ENCODE measurements around the gene CARM1.
"Not testable (repeated sequence)": the region's sequence is repeated elsewhere in the genome, so short reads cannot be mapped to it uniquely, and the experiment has no call there.

Gene CARM1

DNA sequence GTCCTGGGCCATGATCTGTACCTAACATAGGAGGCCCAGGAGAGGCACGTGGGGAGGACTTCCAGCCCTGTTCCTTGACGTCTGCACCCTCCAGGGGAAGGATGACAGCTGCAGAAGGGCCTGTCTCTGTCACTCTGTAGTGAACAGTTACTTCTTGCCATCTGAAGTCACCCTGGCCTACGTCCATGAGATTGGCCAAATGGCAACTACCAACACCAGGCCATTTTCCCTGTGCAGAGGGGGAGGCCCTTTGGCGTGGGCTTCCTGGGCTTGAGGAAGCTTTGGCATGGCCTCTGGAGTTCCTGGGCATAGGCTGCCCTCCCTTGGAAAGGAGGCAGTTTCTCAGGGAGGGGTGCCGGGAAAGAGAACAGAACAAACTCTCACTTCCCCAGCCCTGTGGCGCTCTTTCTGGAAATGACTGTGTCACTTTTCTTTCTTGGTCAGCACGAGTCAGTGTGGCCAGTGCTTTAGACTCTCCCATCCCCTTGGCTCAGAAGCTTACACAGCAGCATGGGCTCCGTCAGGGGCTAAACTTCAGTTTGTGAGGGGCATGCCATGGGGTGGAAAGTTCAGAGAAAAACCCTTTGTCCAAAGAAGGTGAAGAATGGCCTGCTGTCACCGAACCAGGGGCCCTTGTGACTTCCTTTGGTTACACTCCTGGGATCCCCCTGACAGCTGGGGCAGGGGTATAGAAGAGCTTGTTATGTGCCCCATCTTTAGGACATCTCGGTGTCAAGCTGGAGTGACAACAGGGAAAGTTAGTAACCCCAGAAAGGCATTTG lies 5.3 kb downstream of the CARM1 start:
- DNase-seq, result peak; percentile 37

GRCh38 chr19:10877608-10878007 lies 6.3 kb downstream of the CARM1 start:
- DNase-seq, result not testable (repeated sequence)

DNA sequence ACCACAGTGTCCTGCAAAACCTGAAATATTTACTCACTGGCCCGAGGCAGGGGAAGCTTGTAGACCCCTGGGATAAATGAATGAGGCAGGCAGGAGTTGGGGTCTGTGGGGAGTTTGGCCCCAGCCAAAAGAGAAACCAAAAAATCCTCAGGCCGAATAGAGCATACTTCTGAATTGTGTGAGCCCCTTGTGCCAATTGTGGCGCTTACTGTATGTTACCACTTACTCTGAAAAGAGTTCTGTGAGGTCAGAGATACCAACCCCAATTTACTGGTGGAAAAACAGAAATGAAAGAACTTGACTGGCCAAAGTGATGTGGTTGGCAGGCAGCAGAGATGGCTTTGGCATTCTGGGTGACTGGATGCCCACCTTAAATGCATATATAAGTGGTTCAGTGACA lies 6.9 kb downstream of the CARM1 start:
- no peak for DNase-seq

DNA sequence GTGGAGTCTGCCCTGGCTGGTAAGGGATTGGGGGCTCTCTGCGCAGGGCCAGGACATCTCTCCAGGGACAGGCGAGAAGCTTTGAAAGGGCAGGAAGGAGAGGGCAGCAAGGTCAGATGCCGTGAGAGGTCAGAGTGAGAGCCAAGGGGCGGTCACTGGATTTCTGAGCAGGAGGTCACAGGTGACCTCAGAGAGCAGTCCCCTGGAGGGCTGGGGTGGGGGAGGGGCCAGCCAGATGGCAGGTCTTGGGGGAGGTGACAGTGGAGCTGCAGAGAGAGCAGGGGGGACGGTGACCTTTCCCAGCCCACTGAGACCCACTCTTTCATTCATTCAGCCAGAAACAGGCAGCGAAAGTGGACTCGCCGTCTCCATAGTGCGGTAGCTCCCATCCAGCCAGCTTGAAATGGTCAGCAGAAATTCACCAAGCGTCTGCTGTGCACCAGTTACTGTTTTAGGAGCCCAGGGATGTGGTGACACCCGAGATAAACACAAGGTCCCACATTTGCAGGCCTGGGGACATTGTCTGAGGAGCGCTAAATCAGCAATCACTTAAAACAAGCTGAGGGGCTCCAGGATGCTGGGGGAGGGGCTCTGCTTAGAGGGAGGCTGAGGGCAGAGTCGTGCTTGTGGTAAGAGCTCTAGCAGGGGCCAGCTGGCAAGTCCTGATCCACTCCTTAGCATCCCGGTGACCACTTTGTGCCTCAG lies 10.2 kb downstream of the CARM1 start:
- no peak for DNase-seq

- DNase-seq, result no peak
Observed at GRCh38 chr19:10882108-10882457, 10.7 kb downstream of the CARM1 start.

GRCh38 chr19:10884274-10884673 lies 12.9 kb downstream of the CARM1 start:
- DNase-seq, result no peak

- DNase-seq, result no peak
Observed at GRCh38 chr19:10885201-10886169, 14.1 kb downstream of the CARM1 start.

DNA sequence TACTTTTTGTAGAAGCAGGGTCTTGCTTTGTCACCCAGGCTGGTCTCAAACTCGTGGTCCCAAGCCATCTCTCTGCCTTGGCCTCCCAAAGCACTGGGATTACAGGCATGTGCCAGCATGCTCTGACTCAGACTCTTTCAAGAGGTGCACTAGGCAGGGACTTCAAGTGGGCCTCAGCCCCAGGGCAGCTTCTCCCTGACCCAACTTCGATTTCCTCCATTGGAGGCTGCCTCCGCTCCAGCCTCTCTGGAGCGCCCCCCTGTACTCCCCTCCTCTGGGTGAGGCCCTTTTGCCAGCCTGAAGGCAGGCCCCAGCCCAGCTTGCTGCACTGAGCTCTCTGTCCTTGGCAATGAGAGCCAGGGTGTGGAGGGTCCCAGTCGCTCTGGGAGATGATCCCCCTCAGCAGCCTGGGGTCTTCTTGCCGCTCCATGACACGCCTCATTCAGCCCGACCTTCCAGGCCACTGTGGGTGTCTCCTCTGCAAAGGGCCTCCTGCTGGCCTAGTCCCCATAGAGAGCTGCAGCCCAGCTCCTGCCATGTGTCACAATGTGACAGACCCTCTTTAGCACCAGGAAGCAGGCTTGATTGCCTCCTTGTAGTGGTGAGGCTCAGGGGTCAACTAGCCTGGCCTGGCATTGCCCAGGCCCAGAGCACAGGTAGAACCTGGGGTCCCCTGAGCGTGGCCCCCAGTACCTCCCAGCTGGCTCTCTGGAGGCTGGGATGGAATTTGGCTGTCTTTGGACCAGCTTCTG lies 16.4 kb downstream of the CARM1 start:
- DNase-seq, result no peak

DNA sequence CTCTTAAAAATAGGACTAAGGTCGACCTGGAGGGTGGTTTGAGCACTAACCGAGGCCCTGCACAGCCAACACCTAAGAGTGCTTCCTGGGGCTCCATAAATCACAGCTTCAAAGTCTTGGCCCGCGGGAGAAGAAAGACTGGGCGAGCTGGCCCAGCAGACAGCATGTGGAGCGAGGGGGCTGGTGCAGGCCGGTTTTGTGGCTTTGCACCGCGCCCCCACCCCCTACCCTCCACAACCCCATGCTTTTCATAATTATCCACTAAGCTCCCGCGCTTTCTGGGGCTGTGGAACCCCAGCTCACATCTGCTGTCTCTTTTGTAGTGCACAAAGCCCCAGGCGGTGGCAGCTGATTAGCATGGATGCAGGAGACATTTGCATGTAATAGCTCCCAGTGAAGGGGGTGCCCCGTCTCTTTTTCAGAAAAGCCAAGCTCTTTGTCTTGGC lies 17.1 kb downstream of the CARM1 start:
- no peak for DNase-seq

DNA sequence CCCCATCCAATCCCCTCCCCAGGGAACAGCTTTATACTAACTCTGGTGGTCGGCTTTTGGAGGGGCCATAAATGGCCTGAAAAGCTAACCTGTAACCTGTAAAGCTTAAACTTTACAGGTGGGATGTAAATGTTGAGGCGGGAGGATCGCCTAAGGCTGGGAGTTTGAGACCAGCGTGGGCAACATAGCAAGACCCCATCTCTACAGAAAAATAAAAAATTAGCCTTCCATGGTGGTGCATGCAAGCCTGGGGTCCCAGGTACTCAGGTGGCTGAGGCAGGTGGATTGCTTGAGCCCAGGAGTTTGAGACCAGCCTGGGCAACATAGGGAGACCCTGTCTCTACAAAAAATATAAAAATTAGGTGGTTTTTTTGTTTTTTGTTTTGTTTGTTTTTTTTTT lies 18.5 kb downstream of the CARM1 start:
- DNase-seq, result no peak

DNA sequence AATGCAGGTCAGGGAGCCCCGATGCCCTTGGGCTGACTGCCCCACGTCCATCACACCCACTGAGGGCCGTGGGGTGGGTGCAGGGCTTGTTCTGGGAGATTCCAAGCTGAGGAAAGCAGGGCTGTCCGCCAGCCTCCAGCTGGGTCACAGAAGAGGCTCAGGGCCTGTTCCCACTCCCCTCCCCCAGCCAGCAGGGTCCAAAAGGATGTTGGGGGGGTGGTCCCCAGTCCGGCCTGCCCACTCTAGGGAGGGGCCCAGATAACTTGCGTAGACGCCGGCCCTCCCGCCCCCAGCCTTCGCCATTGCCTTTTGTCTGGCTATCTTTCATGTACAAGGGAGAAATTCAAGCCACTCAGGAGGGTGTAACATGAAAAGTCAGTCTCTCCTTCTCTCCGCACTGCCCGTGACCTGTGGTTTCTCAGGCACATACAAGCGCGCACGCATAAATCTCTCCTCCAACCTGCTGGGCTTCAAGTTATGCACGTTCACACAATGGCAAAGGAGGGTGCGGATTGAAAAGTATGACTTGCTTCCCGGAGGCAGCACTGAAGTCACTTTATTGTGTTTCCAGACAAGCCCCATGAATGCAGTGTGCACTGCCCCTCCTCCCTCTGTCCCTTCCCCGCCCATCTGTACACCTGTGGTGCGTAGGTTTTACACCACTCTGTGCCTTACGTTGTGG lies 20.2 kb downstream of the CARM1 start:
- DNase-seq, result no peak

- no peak for DNase-seq
Observed at GRCh38 chr19:10892256-10892655, 20.9 kb downstream of the CARM1 start.

DNA sequence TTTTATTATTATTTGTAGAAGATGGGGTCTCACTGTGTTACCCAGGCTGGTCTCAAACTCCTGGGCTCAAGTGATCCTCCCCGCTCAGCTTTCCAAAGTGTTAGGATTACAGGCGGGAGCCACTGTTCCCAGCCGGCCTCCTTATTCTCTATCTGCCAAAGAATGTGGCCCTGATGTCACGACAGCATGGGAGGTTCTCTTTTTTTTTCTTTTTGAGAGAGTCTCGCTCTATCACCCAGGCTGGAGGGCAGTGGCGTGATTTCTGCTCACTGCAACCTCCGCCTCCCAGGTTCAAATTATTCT lies 23.5 kb downstream of the CARM1 start:
- DNase-seq, result no peak

GRCh38 chr19:10895363-10895762 lies 24.0 kb downstream of the CARM1 start:
- no peak for DNase-seq

GRCh38 chr19:10895920-10896319 lies 24.6 kb downstream of the CARM1 start:
- DNase-seq, result no peak

- no peak for DNase-seq
Observed at GRCh38 chr19:10896851-10897526, 25.6 kb downstream of the CARM1 start.

DNA sequence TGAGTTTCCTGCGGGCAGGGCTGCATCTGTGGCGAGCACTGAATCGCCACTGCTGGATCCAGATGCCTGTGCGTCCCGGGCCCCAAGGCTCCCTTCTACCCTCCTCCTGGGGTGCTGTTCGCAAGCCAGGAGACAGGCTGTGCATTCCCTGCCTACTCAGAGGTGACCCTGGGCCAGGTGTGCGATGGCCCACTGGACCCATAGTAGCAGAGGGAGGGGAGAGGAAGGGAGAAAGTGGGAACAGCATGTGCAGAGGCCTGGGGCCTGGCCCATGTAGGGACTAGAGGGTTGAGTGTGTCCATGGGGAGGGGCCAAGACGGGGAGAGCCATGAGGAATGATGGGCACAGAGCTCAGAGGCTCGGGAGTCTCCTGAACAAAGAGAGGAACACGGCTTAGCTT lies 27.3 kb downstream of the CARM1 start:
- DNase-seq, result no peak

GRCh38 chr19:10899151-10899653 lies 27.8 kb downstream of the CARM1 start:
- DNase-seq, result no peak

- DNase-seq, result no peak
Observed at GRCh38 chr19:10907925-10908324, 36.6 kb downstream of the CARM1 start.

GRCh38 chr19:10908380-10908960 lies 37.1 kb downstream of the CARM1 start:
- no peak for DNase-seq

All from stimulated activated CD8-positive, alpha-beta memory T cell treated with anti-CD3 and anti-CD28 coated beads, Interleukin-4, amount 100 ng/mL, for 48 hours (primary cell).